HEK293 (cell line): Measurements from ENCODE around the gene TAF1B.

Experiments used
- CTCF ChIA-PET: fragments of 350-600 bp; formaldehyde crosslinking; extraction: SDS; loops from one replicate; lab custom pipeline; 2021; ENCODE audit warnings: antibody characterized with exemption; lab: Yijun Ruan, JAX
- POLR2A ChIA-PET: fragments of 300-600 bp; formaldehyde crosslinking; extraction: SDS; loops from one replicate; lab custom pipeline; 2020; ENCODE audit warnings: antibody characterized with exemption, inconsistent platforms; lab: Yijun Ruan, JAX
- H3K27ac ChIP-seq: fragments of 200-500 bp; sonication (Bioruptor generic); 2 replicates; pipeline ENCODE4 v1.5.1; 2014; ENCODE audit warnings: low read depth, low read length, control low read depth, inconsistent platforms; ENCODE audit errors: extremely low read depth
- H3K36me3 ChIP-seq, 2 experiments: fragments of 200-500 bp in 1 of 2; sonication (Bioruptor generic) in 1 of 2; 1 replicate in 1 of 2; 2 replicates in 1 of 2; pipeline ENCODE4 v1.5.1; 2014 to 2017; ENCODE audit warnings: inconsistent platforms in 2 of 2, low read length in 2 of 2; ENCODE audit not compliant: control insufficient read depth in 2 of 2, insufficient read depth in 1 of 2
- H3K4me1 ChIP-seq: fragments of 200-500 bp; sonication (Bioruptor generic); 2 replicates; pipeline ENCODE4 v1.5.1; 2014; ENCODE audit warnings: mild to moderate bottlenecking, low read length, inconsistent platforms; ENCODE audit not compliant: control insufficient read depth, insufficient read depth
- H3K4me3 ChIP-seq: 2 replicates; pipeline ENCODE4 v1.5.1; 2011; ENCODE audit warnings: low read depth, mild to moderate bottlenecking, control low read depth, low read length, moderate library complexity
- H3K9me3 ChIP-seq: fragments of 200-500 bp; sonication (Bioruptor generic); 2 replicates; pipeline ENCODE4 v1.5.1; 2014; ENCODE audit warnings: low read depth, low read length, inconsistent platforms; ENCODE audit not compliant: control insufficient read depth, insufficient read depth
- PRDM6 ChIP-seq: fragments of 450-650 bp; formaldehyde crosslinking; IDR thresholded peaks from 2 replicates; pipeline ENCODE4 v1.5.1; 2017; ENCODE audit warnings: missing biosample characterization, missing genetic modification characterization
- SP7 ChIP-seq: fragments of 450-650 bp; formaldehyde crosslinking; IDR thresholded peaks from 2 replicates; pipeline ENCODE4 v1.5.1; 2016; ENCODE audit warnings: missing biosample characterization, missing genetic modification characterization
- ZBTB1 ChIP-seq: fragments of 450-650 bp; formaldehyde crosslinking; IDR thresholded peaks from 2 replicates; pipeline ENCODE4 v1.5.1; 2016; ENCODE audit warnings: missing biosample characterization, missing genetic modification characterization
- ZBTB17 ChIP-seq: fragments of 450-650 bp; formaldehyde crosslinking; IDR thresholded peaks from 2 replicates; pipeline ENCODE4 v1.5.1; 2016; ENCODE audit warnings: missing biosample characterization, missing genetic modification characterization
- ZFP3 ChIP-seq: fragments of 450-650 bp; formaldehyde crosslinking; IDR thresholded peaks from 2 replicates; pipeline ENCODE4 v1.5.1; 2016; ENCODE audit warnings: low read depth, missing biosample characterization, missing genetic modification characterization
- ZNF132 ChIP-seq: fragments of 450-650 bp; formaldehyde crosslinking; IDR thresholded peaks from 2 replicates; pipeline ENCODE4 v1.5.1; 2017; ENCODE audit warnings: missing biosample characterization, missing genetic modification characterization, borderline replicate concordance
- ZNF266 ChIP-seq: fragments of 450-650 bp; formaldehyde crosslinking; IDR thresholded peaks from 2 replicates; pipeline ENCODE4 v1.5.1; 2016; ENCODE audit warnings: missing biosample characterization, missing genetic modification characterization, low read depth
- ZNF335 ChIP-seq: fragments of 450-650 bp; formaldehyde crosslinking; conservative IDR thresholded peaks from 2 replicates; pipeline ENCODE4 v1.5.1; 2016; ENCODE audit warnings: missing biosample characterization, missing genetic modification characterization
- ZNF488 ChIP-seq: fragments of 450-650 bp; formaldehyde crosslinking; IDR thresholded peaks from 2 replicates; pipeline ENCODE4 v1.5.1; 2016; ENCODE audit warnings: missing biosample characterization, missing genetic modification characterization
- ZNF501 ChIP-seq: fragments of 450-650 bp; formaldehyde crosslinking; IDR thresholded peaks from 2 replicates; pipeline ENCODE4 v1.5.1; 2016; ENCODE audit warnings: missing biosample characterization, missing genetic modification characterization
- ZNF521 ChIP-seq: fragments of 450-650 bp; formaldehyde crosslinking; IDR thresholded peaks from 2 replicates; pipeline ENCODE4 v1.5.1; 2017; ENCODE audit warnings: missing biosample characterization, mild to moderate bottlenecking, missing genetic modification characterization
- ZNF600 ChIP-seq: fragments of 450-650 bp; formaldehyde crosslinking; IDR thresholded peaks from 2 replicates; pipeline ENCODE4 v1.5.1; 2016; ENCODE audit warnings: missing biosample characterization, missing genetic modification characterization
- ZNF645 ChIP-seq: fragments of 450-650 bp; formaldehyde crosslinking; IDR thresholded peaks from 2 replicates; pipeline ENCODE4; 2016; ENCODE audit warnings: missing biosample characterization, missing genetic modification characterization
- ZNF785 ChIP-seq: fragments of 450-650 bp; formaldehyde crosslinking; IDR thresholded peaks from 2 replicates; pipeline ENCODE4 v1.5.1; 2016; ENCODE audit warnings: missing biosample characterization, missing genetic modification characterization
- ZSCAN5A ChIP-seq: fragments of 450-650 bp; formaldehyde crosslinking; IDR thresholded peaks from 2 replicates; pipeline ENCODE4 v1.5.1; 2016; ENCODE audit warnings: missing biosample characterization, missing genetic modification characterization

TAF1B gene

GRCh38 chr2:9970200-9971044 lies 127.1 kb downstream of the TAF1B start:
- Histone ChIP-seq H3K36me3 (peaks cover 9 to 19% of the 10 kb centered on the region in 2 experiments), H3K4me1 (peaks cover 17% of the 10 kb centered on the region), H3K27ac (no peak overlapping the region), H3K9me3 (no peaks in the 10 kb centered on the region), H3K4me3 (no peak overlapping the region)
- TF ChIP-seq ZBTB17 (tag by site-specific recombination) (peak; percentile 63), ZNF488 (tag by site-specific recombination) (no peak)
- CTCF ChIA-PET: interaction anchor here (0.5 to 2.1 kb wide), 7 partner anchors 14 to 655 kb away, joined by 3 to 11 read pairs (median 3); no protein-coding TSS in a partner anchor
- POLR2A ChIA-PET: no interaction called here

GRCh38 chr2:9971105-9971818 lies 128.0 kb downstream of the TAF1B start:
- CTCF ChIA-PET: interaction anchor here (0.6 to 2.1 kb wide), 6 partner anchors 10 to 655 kb away, joined by 3 to 15 read pairs (median 6); no protein-coding TSS in a partner anchor
- Histone ChIP-seq H3K27ac (no peak overlapping the region), H3K36me3 (peaks cover 6 to 14% of the 10 kb centered on the region in 2 experiments), H3K4me1 (peaks cover 17% of the 10 kb centered on the region), H3K4me3 (no peak overlapping the region), H3K9me3 (no peaks in the 10 kb centered on the region)
- TF ChIP-seq ZNF132 (no peak), PRDM6 (tag by site-specific recombination) (no peak), SP7 (tag by site-specific recombination) (no peak), ZFP3 (no peak), ZNF645 (tag by site-specific recombination) (no peak), ZNF600 (tag by site-specific recombination) (no peak), ZNF785 (no peak), ZSCAN5A (tag by site-specific recombination) (no peak), ZNF266 (tag by site-specific recombination) (no peak), ZNF521 (tag by site-specific recombination) (no peak), ZNF501 (tag by site-specific recombination) (no peak), ZNF335 (no peak), ZNF488 (tag by site-specific recombination) (no peak), ZBTB1 (no peak)
- POLR2A ChIA-PET: interaction anchor here (1.8 kb wide), 2 partner anchors 13 to 128 kb away, joined by 4 to 8 read pairs; partner anchors contain the start of gene TAF1B
